HG03039 (cell line): ENCODE data around the gene CACNB4.

Source experiments
- ATAC-seq: cut with Tn5 transposase; IDR thresholded peaks from one replicate; pipeline ENCODE4 v1.9.1; 2021; ENCODE audit warnings: mild to moderate bottlenecking, moderate library complexity; ENCODE audit not compliant: unreplicated experiment

CACNB4 gene

DNA sequence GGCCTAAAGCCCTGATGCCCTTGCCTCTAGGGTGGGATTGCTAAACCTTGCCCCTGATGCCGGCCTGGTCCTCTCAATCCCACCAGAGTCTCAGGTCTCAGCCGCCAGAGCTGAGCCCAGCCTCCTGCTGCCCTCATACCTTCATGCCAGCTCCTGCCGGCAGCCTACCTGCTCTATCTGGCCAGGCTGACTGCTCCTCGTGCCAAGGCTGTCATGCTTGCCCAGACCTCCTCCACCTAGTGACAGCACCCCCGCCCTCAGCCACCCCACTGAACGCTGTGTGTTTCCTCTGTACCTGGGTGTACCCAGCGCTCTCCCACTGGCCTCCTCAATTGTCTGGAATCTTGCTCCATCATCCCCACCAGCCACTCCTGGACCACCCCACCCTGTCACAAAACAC, 120.1 kb downstream of the CACNB4 start:
- no peak for ATAC-seq

DNA sequence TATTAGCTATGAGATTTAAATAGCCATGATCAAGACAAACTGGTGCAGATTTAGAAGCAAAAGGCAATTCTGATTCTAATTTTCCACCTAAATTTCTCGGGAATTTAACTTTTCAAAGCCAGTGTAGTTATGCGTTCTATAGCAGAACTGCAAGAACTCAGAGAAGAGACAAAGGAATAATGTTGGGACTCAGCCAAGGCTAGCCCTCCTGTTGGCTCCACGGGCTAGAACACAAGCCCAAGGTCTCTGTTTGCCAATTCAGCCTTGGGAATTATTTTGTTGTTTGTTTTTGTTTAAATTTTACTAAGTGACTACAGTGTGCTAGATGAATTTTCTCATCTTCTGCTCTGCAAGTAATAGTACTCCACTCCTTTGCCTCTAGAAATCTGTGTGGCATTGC, 121.2 kb downstream of the CACNB4 start:
- no peak for ATAC-seq

DNA sequence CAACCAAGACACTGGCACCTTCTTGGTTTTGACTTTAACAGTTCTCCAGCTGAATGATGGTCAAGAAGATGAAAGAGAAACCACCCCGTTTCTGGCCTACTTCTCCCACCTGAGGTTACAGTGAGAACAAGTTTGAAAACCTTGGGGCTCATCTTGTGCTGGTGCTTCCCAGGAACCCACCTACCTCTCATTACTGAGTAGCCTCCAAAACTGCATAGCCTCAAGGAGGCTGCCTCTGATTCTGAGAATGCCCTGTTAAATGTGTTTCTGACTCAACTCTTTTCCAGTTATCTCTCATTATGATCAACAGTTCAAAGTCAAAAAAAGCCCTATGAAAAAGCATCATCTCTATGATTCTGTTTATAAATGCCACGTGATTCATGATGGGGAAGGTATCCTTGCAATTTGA, 121.9 kb downstream of the CACNB4 start:
- peak; percentile 62 for ATAC-seq

DNA sequence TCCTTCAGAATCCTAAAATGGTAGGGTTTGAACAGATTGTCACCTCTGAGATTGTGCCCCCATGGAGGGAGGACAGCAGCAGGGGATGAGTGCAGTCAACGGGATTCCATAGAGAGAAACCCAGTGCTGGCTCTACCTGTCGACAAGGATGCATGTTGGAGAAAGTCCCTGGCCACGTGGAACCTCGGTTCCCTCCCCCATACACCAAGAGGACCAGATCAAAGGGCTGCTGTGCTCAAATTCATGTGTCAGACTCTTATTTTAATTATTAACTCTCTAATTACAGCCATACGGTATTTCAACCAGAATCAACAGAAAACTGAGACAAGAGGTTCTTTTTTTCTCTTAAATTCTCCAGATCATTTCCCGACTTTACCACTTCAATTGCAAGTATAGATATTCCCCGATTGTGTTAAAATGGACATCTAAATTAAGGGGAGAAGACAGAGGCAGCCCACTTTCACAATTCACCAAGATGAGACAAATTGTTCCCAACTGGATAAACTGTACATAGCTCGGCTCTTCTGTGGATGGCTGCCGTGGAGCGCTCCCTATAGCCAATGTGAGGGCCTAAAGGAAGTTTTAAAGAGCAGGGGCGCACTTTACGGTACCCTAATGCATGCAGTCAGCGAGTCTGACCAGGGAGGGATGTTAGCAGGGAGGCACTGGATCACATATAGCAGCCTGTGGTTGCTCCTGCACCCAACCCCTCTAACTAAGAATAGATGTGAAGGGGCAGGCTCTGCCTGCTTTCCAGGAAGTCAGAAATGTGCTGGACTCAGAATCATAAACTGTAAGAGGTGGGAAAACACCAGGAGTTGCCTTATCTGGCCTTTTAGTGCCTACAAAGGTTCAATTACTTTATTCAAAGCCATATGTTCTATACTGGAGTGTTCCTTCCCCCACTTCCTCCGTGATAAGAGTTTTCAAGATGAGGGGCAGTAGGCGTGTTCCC, 123.1 kb downstream of the CACNB4 start:
- ATAC-seq = no peak

DNA sequence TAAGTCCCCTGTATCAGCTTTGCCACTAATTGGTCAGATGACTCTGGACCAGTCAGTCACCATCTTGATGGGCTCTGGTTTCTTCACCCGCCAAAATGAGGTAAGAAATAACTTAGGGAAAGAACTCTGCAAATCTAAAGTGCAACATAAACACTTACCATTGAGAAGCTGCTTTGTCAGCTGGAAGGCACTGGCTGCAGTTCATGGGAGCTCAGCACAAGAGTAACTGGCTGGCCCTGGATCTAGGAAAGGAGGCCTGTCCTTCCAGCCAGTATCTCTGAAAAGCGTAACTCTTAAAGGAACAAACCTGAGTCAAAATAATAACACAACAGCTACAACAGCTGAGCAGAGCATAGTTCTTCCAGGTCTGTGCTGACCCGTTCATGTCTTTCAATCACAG, 123.9 kb downstream of the CACNB4 start:
- ATAC-seq = no peak

DNA sequence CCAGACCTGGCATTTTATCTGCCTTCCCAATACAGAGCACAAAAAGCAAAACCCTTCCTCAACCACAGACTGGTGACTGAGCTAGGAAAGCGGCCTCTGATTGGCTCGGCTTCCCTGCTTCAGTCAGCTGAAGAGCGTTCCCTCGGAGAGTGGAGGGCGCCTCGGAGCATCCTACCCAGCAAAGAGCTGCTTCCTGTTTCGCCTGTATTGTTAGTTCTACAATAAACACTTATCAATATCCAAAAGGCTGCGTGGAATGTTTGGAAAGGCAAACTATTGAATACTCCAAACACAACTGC, 125.0 kb downstream of the CACNB4 start:
- no peak for ATAC-seq

DNA sequence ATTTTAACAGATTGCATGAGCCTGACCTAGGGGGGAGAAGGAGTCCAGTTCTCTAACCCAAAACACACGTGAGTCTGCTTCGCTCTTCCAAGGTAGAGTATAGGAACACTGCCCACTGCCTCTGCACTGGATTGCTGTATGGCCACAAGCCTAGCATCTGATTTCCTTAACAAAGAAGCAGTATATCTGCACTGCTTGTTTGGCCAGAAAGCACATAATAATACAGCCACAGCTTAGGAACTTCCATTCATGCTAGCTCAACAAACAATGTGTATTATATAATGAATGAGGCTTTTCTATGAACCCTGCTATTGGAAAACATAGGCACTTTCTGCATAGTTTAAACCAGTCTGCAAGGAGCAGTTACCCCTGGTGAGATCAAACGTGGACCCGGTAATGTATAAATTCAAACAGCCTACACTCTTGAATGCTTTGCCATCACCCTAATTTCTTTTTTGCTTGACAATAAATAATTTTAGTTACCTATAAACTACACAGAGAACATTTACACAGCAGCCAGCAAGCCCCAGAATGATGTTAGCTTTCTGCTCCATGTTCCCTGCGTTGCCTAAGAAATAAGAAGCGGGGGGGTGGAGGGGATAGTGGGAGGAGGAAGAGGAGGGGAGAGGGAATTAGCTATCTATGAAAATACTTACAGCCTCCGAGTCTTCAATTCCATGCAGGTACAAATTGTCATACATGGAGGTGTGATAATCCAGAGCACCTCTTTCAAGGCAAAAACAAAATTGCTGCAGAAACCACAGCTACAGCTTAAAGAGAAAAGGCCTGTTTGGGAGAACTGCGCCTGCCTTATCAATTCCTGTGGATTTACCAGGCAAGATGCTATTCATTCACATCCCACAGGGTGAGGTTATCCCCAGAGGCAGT, 125.6 kb downstream of the CACNB4 start:
- no peak for ATAC-seq

DNA sequence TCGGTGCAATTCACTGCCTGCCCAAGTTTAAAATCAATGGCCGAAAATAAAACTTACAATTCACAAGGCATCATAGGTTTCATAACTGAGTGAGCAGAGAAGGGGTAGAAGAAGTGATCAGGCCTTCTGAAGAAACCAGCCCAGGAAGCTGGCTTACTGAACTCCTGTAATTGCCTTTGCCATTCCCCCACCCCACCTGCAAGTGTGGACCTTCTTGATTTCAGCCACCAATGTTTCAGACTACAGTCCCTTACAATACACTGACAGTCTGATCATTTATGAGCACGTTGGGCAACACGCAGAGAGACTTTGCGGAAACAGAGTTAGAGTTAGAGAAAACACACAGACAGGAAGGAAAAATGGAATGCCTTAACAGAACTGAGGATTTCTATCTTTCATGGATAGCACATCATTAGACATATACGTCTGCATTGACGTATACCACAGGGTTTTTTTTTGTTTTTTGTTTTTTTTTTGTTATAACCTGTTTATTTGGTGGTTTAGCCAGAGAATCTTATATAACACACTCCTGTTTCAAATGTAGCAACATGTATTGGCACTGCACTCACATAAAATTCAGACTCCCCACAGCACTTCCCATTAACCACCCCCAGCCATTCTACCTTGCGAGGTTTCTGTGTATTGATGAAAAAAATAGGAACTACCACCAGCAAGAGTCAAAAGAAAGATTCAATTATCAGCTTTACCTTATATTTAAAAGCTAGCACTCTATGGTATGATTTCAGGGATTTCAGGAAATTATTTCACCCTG, 126.4 kb downstream of the CACNB4 start:
- ATAC-seq = no peak

DNA sequence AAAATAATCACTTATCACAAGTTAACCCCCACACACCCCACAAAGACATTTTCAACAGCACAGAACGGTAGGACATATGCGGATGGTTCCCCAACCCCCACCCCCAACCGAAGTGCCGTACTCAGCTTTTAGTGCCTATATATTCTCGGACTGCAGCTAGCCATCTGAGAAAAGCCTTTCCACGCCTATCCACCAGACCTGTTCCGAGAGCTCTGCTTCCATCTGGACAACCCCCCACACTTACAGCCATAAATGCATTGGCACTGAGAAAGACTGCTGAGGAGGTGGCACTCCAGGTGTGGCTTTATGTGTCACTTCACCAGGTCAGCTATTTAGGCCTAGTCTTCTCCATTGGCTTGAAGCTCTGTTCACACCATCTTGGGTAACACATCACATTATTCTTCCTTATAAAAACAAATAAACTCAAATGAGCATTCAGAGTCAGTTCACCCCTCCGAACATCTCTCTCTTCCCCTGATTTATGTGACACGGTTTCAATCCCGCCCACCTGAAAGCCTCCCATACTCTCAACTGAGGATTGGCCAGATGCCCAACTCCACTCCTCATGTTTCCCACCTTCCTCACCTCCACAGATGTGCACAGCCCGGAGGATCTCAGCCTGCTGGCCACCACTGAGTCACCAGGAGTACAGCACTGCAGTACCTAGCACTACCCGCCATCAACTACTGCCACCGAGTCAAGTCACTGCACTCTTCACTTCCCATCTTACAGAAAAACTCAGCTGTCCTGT, 127.4 kb downstream of the CACNB4 start:
- ATAC-seq = no peak

DNA sequence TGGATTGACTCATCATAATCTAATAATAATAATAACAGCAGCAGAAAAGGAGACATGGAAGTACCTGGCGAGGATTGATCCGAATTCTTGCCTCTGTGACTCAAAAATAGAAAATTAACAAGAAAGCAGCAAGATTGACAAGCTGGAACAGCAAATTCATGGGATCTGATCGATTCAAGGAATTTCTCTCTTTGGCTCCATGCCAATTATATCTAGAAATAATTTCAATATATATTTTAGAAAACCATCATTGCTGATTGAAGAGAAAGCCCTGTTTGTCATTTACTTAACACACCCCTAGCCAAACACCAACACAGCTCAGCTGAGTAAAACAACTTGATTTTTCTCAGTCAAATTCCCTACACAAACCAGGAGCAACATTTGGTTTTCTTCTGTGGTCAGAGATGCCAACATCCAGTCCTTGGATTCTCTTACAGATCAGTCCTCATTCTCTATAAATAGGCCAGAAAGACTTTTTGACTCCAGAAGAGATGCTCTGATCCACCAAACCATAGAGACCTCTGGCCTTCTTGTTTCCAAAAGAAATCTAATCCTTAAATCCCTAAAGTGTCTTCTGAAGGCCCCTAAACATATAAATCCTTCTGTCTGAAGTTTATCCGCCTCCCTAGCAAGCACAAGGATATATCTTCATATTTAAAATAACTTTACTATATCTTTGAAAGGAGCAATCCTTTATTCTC, 129.9 kb downstream of the CACNB4 start:
- no peak for ATAC-seq

DNA sequence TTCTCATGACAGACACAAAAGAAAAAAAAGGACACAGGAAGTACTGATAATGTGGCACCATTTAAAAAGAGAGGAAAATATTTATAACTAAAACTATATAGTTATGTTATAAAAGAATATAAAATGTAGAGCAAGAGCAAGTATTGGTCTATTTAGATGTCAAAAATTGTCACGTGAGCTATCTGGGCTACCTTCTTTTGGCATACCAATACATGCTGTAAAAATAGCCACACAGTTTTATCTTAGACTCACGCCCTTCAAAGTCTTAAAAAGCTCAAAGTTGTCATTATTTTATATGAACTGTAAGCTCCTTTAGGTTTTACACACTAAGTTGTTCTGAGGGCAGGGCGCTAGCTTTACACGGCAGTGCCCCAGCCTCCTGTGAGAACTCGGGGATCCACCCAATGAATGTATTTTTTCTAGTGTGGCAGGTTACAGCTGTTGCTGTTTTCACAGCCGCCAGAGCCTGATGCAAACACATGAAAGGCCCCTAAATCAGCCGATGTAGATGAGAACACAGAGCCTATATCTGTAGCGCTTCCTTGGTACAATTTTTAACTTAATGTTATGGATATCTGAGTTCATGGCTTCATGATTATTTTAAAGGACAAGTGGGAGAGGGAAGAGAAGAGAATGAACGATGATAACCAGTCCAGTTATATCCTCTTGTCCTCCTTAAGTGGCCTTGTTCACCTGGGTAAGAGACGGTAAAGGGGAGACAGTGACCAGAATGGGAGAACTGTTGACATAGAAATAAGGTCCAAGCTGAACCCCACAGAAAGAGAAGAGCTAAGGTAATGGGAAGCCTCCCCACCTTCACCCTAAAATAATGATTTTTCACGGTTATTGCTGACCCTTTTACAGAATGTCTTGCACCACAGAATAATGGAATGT, 130.8 kb downstream of the CACNB4 start:
- ATAC-seq = no peak

DNA sequence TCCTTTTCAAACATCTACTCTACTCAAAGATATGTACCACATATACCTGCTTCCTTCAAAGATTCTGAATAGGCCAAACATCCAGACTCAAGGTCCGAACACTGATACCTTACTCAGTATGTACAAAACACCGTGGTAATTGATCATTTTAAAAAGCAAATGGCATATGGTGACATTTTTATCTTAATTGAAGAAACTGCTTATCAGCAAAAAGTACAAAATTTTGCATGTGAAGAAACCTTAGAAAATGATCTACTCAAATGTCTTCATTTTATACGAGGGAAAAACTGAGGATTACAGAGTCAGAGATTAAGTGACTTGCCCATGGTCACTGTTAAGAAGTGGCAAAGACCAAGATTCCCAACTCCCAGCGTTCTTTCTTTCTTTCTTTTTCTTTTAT, 133.0 kb downstream of the CACNB4 start:
- ATAC-seq = no peak

DNA sequence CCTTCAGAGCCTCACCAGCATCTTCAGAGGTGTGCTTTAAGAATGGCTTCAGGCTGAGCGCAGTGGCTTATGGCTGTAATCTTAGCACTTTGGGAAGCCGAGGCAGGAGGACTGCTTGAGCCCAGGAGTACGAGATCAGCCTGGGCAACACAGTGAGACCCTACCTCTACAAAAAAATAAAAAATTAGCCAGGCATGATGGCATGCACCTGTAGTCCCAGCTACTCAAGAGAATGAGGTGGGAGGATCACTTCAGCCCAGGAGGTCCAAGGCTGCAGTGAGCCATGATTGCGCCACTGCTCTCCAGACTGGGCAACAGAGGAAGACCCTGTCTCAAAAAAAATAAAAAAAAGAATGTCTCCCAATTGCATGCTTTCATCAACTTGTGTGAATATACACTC, 137.3 kb downstream of the CACNB4 start:
- no peak for ATAC-seq

DNA sequence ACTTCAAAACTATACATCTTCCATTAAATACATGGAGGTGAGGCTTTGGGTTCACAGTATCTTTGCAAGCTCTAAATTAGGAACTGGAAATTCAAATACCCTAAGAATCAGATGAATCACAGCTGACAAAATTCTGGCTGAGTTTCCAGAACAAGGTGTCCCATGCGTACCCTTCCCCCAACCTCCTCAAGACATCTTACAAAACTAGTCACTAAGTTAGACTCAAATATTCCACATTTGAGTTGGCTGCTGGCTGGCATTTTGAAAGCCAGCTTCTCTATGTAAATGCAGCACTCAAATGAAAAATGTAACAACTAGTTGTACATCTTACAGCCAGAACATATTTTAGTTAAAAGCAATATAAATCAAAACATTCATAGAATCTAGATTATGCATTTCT, 139.6 kb downstream of the CACNB4 start:
- ATAC-seq = no peak

DNA sequence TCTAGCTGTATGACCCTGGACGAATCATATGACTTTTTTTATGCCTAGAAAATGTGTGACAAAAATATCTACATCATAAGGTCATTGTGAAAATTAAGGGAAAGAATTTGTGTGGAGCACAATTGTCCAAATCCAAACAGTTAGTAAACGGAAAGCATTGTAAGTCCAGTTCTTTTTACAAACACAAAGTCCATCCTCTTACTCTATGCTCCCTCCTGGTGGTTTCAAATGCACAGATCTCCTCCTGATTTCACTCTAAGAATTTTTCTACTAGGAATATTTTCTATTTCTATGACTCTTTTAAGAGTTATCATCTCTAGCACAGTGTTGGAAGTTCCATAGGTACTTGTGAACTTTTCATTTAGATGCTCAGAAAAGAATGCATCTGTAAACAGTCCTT, 145.4 kb downstream of the CACNB4 start:
- no peak for ATAC-seq

DNA sequence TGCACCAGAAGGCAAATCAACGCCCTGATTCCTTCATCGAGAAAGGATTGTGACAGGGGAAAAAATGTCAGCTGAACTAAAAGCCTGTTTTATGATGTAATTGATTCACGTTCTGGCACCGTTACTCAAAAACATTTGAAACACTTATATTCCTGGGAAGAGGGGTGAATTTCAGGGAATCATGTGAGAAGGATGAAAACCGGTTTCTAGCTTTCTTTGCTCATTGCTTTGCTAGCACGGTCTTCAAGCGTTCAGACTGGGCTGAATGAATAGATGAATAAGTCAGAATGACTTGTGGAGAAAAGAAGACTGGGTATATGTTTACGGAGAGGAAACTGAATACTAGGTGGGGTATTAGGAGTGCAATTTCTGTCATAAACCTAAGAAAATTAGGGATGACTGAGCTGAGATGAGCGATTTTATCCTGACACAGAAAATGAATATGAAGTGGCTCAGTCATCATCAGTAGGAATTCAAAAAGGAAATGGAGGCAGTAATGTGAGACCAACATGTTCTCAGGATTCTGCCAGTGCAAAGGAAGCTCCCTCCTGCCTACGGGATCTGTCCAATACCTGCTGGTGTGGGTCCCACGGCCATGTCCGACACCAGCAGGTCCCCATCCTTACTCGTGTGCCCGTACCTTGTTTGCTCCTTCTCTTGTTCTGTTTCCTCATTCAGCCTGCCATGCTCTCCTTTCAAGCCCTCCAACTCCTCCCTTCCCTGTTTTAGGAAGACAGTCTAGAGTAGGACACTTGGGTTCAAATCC, 146.0 kb downstream of the CACNB4 start:
- no peak for ATAC-seq

DNA sequence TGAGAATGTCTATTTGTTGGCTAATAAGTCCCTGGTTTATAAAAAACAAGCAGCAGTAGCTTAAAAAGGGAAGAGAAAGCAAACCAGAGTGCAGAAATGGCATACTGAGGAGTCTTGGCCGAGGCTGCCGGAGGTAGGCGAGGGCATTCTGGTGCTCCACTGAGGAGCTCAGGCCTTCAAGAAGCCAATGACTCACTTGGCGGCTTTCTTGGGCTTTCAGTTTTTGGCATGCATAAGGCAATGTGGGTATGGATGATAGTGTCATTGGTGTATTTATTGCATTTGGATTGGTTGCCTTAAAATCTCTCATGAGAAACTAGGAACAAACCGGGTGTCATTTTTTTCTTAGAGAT, 151.1 kb downstream of the CACNB4 start:
- ATAC-seq = no peak
